ENCODE measurements around the gene OR8J3.
"Not testable (repeated sequence)": the region's sequence is repeated elsewhere in the genome, so short reads cannot be mapped to it uniquely, and the experiment has no call there.

Gene OR8J3, protein sequence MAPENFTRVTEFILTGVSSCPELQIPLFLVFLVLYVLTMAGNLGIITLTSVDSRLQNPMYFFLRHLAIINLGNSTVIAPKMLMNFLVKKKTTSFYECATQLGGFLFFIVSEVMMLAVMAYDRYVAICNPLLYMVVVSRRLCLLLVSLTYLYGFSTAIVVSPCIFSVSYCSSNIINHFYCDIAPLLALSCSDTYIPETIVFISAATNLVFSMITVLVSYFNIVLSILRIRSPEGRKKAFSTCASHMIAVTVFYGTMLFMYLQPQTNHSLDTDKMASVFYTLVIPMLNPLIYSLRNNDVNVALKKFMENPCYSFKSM

DNA sequence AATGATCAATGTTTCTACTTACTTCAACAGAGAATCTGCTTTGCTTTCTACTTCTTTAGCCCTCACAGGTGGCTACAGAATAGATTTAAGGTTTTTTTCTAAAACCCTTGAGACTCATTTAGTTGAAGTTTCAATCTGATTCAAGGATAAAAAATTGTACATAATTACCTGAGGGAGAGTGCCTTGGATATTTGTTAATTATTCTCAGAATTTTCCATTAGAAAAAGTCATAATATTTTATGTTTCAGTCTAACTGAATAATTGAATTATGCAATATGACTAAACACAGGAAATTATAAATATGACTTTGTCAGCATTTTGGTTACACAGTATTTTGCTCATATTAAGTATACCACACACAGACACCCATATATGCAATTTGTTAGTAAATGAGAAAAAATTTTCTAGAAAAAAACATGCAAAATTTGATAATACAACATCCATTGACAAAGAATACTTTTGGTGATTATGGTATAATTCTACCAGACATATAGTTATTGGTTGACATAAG, at the start of gene OR8J3:
Gene OR8J3 (minus strand): TSS at position 51 of the 511 bp plus-strand sequence. CDS start 2,483 bp downstream, outside the sequence.
- no peak for DNase-seq (ENCODE audit: low spot score)

DNA sequence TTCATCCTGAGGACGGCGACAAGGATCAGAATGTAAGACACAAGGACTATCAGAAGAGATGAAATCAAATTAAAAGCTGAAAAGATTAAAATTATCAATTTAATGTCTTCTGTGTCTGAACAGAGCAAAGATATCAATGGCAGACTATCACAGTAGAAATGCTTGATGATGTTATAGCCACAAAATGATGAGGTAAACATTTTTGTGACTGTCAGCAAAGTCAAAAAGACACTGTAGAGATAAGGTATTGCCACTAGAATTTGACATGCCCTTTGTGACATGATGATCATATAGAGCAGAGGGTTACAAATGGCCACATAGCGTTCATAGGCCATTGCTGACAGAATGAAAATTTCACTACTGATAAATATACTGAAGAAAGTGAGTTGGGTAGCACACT, 48.6 kb upstream of the OR8J3 start:
- DNase-seq (ENCODE audit: low spot score) = no peak

DNA sequence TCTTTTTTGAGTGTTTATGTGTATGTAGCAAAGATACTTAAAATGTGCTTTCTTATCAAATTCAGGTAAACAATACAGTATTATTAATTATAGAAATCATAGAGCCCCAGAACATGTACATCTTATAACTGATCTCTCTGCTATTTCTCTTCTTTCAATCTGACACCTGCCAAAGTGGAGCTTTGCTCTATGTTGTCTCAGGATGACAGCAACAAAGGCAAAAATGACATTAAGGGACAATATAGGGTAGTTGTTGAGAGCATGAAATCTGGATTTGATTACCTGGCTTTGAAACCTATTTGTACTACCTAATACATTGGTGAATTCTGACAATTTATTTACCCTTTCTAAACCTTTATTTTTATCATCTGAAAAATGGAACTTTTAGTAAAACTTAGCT, 43.5 kb upstream of the OR8J3 start:
- no peak for DNase-seq (ENCODE audit: low spot score)

DNA sequence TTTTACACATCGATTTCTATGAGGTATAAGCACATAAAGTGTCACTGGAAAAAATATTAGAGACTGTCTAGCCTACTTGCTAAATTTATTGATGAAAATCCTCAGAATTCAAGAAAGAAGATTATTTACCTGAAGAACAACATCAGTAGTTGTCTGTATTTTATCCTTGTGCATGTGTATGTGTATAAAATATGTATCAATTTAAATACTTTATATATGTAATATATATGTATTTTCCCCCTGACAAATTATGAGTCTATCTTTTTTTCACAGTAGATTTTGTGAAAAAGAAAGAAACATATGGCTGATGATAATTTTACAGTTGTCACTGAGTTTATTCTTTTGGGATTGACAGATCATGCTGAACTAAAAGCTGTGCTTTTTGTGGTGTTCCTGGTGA, 36.3 kb upstream of the OR8J3 start, which contains the start of gene OR5J2:
Gene OR5J2 (plus strand): TSS at position 301 of the 400 bp plus-strand sequence. CDS start 0 bp downstream, at position 301.
- DNase-seq (ENCODE audit: low spot score) = no peak

DNA sequence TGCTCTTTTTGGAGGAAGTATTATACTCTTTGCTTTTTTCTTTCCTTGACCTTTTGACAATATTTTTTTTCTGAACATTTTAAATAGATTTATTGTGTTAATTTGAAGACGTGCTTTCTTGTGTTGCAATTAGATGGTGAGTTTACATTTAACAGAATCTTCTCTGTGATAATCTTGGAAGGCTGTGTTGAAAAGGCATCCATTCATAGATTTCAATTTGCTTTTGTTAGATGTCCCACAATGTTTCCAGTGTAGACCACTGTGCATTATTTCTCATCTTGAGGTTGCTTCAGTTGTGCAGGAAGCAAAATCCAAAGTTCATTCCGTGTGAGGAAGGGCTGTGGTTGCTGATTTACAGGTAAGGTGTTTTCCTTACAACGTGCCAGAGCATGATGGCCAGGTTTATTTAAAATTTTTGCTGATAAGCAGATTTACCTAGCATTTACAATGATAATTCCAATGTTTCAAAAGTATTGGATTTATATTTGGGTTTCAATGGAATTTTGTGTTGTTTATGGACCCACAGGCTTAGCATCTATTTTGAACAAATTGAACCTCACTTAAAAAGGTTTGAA, 32.3 kb upstream of the OR8J3 start:
- no peak for DNase-seq (ENCODE audit: low spot score)

DNA sequence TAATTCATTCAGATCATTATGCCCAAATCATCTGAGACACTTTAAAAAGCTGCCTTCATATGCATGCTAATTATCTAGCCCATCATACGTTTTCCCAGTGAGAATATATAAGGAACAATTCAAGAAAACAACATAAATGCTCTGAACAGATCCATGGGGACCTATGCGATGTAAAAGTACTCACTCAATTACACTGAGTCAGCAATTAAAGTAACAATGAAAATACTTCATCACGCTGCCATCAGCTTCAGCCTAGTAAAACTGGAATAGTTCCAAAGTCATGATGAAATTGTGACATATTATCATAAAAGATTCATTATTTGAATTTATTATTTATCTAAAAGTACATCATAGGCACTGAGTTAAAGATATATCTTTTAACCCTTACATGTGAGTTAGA, 23.8 kb upstream of the OR8J3 start:
- DNase-seq (ENCODE audit: low spot score) = no peak

DNA sequence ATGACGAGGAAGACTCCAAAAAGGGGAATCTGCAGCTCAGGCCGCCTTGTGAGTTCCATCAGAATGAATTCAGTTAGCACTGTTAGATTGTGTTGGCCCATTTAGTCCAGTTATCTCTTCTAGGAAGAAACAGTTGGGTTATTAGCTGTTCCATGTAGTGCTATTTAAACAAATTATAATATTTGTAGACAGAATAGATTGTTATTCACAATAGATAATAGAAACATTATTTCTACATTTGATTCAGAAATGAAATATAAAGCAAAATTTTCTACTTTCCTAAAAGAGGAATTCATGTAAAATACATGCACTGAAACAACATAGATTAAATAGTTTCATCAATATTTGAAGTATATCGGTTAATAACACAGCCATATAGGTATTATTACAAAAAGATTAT, 20.2 kb upstream of the OR8J3 start, which contains the start of gene OR8K5:
Gene OR8K5 (minus strand): TSS at position 101 of the 400 bp plus-strand sequence. CDS start 0 bp downstream, at position 101.
- DNase-seq (ENCODE audit: low spot score) = no peak

DNA sequence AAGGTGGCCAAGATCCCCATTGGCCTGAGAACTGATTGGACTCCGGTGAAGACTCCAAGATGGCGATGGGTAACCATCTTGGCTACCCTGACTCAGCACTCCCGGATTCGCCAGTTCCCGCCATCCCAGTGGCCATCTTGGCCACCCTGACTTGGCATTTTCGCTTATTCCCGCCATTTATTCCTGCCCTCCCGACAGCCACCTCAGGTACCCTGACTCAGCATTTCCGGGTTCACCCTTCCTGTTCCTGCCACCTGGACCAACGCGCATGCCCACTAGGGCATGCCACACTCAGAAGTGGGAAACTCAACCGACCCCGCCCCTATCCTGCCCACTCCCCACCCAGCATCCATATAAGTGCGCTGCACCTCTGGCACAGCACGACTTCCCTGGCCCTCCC, 12.3 kb upstream of the OR8J3 start:
- no peak for DNase-seq (ENCODE audit: low spot score)

DNA sequence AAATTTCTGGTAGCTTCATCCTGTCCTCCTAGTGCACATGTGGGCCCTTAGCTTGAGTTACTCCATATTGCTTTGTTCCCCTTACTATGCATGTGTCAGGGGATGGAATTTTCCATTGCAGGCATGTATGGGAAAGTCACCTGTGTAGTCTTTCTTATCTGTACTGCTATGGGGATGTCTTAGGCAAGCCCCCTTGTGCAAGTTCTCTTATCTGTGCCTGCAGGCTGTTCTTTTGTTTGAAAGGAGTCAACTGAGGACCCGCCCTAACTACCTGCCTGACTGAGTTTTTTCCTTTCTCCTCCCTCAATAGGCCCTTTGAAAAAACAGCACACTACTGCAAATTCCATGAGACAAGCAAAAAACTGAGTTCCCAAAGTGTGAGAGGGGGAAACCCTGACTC, 11.4 kb upstream of the OR8J3 start:
- no peak for DNase-seq (ENCODE audit: low spot score)

DNA sequence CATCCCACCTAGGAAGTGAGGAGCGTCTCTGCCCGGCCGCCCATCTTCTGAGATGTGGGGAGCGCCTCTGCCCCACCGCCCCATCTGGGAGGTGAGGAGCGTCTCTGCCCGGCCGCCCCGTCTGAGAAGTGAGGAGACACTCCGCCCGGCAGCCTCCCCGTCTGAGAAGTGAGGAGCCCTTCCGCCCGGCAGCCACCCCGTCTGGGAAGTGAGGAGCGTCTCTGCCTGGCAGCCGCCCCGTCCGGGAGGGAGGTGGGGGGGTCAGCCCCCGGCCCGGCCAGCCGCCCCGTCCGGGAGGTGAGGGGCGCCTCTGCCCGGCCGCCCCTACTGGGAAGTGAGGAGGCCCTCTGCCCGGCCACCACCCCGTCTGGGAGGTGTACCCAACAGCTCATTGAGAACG, 3.7 kb upstream of the OR8J3 start:
- DNase-seq (ENCODE audit: low spot score) = not testable (repeated sequence)

DNA sequence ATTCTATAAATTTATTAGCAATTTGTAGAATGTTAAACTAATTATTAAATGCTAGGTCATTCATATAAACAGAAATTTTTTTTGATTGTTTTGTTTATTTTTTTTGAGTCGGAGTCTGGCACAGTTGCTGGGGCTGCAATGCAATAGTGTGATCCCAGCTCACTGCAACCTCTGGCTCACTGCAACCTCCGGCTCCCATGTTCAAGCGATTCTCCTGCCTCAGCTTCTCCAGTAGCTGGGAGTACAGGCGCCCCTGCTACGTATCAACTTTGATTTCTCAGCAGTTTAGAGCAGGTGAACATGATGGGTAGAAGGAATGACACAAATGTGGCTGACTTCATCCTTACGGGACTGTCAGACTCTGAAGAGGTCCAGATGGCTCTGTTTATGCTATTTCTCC, 17.9 kb downstream of the OR8J3 start, which contains the start of gene OR8H3:
Gene OR8H3 (plus strand): TSS at position 301 of the 400 bp plus-strand sequence. CDS start 0 bp downstream, at position 301.
- no peak for DNase-seq (ENCODE audit: low spot score)

DNA sequence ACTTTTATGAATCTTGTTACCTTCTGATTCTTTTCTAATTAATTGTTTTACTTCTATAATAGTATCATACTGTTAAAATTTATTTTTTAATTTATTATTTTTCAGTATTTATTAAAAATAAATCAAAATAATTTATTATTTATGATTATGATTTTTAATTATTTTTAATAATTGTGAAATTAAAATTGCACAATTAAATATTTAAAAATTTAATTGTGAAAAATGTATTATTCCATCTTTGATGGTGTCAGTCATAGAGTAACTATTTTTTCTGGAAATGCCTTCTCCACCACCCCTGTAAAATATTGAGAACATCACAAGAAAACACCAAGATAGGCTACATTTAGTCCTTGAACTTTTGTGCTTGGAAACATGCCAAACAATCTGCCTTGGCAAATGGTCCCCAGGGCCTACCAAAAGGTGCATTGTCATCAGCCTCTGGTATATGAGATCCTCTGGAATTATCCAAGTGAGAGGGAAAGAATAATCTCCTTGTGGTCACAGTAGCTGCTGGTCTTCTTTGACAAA, 36.7 kb downstream of the OR8J3 start, which contains the start of gene OR8H2:
Gene OR8H2 (plus strand): TSS at position 478 of the 528 bp plus-strand sequence. CDS start 1,356 bp downstream, outside the sequence.
- DNase-seq (ENCODE audit: low spot score) = no peak

DNA sequence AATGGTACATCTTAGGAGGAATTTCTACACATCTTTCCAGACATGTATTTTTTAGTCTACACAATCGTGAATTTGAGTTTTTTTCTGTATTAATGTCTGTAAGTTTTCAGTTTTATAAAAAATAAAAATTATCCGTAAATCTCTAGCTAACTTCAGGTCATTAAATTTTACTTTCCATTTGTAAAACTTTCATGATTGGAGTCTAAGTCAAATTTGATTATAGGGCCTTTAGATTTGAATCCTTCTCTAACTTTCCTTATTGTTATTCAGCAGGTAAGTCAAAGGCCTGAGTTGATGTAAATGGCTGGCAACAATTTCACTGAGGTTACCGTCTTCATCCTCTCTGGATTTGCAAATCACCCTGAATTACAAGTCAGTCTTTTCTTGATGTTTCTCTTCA, 47.0 kb downstream of the OR8J3 start, which contains the start of gene OR8I2:
Gene OR8I2 (plus strand): TSS at position 301 of the 400 bp plus-strand sequence. CDS start 0 bp downstream, at position 301.
- DNase-seq (ENCODE audit: low spot score) = no peak

DNA sequence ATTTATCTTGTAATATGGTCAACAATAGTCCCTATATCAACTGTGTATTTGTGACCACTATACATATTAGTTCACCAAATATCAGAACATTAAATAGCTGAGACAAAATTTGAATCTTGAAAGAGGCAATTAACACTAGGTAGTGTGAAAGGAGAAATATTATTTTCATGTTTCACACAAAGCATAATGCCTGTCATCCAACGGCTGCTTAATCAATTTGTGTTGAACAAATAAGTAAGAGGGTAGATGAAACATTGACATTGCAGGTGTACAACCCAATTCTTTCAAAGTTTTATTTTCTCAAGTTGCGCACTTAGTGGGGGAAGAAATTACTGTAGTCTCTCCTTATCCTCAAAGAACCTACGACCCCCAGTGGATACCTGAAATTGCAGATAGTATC, 50.3 kb downstream of the OR8J3 start:
- DNase-seq (ENCODE audit: low spot score) = no peak
